Osteocyte (in vitro differentiated cells): Measurements from ENCODE around the gene CXorf65. TPM values are rescaled to one million over a fixed set of nuclear protein-coding genes. Genes with fewer than 3 reads are reported as not detected.

Experiments
- DNase-seq: peaks from one replicate; pipeline ENCODE4 v3.0.0; 2021; ENCODE audit warnings: mixed read lengths; ENCODE audit not compliant: unreplicated experiment; ENCODE audit errors: extremely low spot score
- H3K27ac Mint-ChIP-seq: one replicate; pipeline ENCODE4 v1.8.0; 2021; ENCODE audit warnings: mild to moderate bottlenecking, mixed read lengths; ENCODE audit not compliant: unreplicated experiment
- H3K27me3 Mint-ChIP-seq: one replicate; pipeline ENCODE4 v1.8.0; 2021; ENCODE audit warnings: mixed read lengths; ENCODE audit not compliant: unreplicated experiment
- H3K36me3 Mint-ChIP-seq: one replicate; pipeline ENCODE4 v1.8.0; 2021; ENCODE audit warnings: mixed read lengths; ENCODE audit not compliant: unreplicated experiment
- H3K4me1 Mint-ChIP-seq: one replicate; pipeline ENCODE4 v1.8.0; 2021; ENCODE audit warnings: mixed read lengths; ENCODE audit not compliant: unreplicated experiment
- H3K4me3 Mint-ChIP-seq: one replicate; pipeline ENCODE4 v1.8.0; 2021; ENCODE audit warnings: mild to moderate bottlenecking, moderate library complexity, mixed read lengths; ENCODE audit not compliant: unreplicated experiment
- H3K9me3 Mint-ChIP-seq: one replicate; pipeline ENCODE4 v1.8.0; 2021; ENCODE audit warnings: mixed read lengths; ENCODE audit not compliant: unreplicated experiment
- total RNA-seq: library from RNA; stranded (reverse); gene quantifications from 2 replicates; pipeline ENCODE4 v1.2.1, GENCODE V29; 2021
- TF ChIP-seq, protein P1 (sequence below): fragments of 200-600 bp; sonication (generic); IDR thresholded peaks from 2 replicates; pipeline ENCODE4 v1.5.0; 2021; ENCODE audit warnings: antibody characterized with exemption, mild to moderate bottlenecking, moderate library complexity

The CXorf65 gene
- total RNA-seq, 1 donor from 2014 or later = not detected

DNA sequence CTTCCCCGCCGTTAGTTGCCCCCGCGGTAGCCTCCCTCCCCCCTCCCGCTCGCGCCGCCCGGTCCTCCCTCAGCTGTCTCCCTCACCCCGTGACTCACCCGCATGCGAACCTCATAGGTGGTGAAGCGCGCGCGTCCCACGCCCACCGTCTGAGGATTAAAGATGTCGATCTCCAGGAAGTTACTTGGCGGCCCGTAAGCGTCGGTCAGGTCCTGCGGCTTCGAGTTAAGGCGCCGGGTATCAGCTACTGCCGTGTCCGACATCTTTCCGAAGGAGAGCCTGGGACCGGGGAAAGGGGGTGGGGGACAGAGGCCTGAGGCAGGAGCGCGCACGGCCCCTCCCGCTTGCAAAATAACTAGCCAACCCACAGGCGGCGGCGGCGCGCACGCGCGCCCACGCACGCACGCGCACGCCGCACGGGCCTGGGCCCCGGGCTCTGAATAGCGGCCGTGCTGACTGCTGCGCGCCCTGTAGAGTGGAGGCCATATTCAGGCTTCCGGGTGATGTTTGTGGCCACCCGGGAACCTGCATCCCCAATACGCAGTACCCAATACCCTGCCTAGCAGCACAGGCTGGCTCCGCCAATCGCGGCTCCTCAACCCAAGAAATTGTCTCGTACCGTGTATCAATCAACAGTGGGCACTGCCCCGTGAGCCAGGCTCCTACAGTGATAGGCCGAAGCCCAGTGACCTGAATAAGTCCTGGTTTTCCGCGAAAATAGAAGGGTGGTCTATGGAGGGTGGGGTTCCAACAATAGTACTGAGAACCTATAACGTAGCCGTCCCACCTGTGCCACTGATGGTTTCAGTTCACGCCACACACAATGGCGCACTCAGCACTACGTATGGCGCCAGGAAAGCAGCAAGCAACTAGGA is 38.3 kb downstream of the CXorf65 start, which contains the start of gene SNX12:
TSS of gene SNX12 (minus strand) at position 291 of the 875 bp plus-strand sequence. CDS start at position 263, 28 bp downstream.
- Mint-ChIP-seq H3K4me1 (peaks cover 7% of the 10 kb centered on the region), H3K36me3 (peaks cover 1% of the 10 kb centered on the region), H3K27me3 (no peaks in the 10 kb centered on the region), H3K4me3 (peak within 1 kb of the TSS; percentile 97), H3K9me3 (peaks cover 10% of the 10 kb centered on the region), H3K27ac (peak within 1 kb of the TSS; percentile 95)
- TF ChIP-seq, protein P1, sequence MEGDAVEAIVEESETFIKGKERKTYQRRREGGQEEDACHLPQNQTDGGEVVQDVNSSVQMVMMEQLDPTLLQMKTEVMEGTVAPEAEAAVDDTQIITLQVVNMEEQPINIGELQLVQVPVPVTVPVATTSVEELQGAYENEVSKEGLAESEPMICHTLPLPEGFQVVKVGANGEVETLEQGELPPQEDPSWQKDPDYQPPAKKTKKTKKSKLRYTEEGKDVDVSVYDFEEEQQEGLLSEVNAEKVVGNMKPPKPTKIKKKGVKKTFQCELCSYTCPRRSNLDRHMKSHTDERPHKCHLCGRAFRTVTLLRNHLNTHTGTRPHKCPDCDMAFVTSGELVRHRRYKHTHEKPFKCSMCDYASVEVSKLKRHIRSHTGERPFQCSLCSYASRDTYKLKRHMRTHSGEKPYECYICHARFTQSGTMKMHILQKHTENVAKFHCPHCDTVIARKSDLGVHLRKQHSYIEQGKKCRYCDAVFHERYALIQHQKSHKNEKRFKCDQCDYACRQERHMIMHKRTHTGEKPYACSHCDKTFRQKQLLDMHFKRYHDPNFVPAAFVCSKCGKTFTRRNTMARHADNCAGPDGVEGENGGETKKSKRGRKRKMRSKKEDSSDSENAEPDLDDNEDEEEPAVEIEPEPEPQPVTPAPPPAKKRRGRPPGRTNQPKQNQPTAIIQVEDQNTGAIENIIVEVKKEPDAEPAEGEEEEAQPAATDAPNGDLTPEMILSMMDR = no peak
- DNase-seq = peak; percentile 95

DNA sequence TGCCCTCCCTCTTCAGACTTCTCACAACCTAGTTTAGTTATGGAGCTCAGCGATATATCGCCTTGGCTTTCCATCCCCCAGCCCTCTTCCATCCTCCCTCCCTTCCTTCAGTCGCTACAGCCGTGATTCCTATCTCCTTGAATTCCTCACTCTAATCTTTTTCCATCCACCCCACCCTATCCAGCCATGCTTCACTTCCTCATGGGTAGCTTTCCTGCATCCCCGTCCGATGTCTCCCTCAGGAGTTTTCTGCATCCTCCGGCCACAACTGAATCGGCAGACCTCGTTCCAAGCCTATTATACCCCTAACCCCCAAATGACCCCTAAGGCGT is 38.9 kb downstream of the CXorf65 start:
- Mint-ChIP-seq H3K9me3 (peaks cover 10% of the 10 kb centered on the region), H3K36me3 (peaks cover 1% of the 10 kb centered on the region), H3K4me3 (peak overlapping the region; percentile 97), H3K27ac (peak overlapping the region; percentile 95), H3K4me1 (peaks cover 7% of the 10 kb centered on the region), H3K27me3 (no peaks in the 10 kb centered on the region)
- TF ChIP-seq, protein P1 = no peak
- no peak for DNase-seq

DNA sequence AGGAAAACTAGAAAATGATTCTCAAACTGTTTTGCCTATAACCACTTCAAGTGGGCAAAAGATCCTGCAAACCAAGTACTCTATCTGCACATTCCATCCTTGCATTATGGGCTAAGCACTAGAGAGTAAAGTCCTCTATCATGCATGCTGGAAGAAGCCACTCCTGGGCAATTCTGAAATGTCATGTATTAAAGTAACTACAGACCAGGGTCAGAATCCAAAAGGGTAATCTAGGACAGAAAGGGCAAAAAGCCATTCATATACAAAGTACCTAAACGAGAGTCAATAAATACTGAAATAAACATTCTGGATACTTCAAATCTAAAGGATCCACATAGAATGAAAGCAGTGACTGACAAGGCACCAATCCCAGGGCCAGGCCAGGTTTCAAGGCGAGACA is 39.5 kb downstream of the CXorf65 start:
- Mint-ChIP-seq H3K4me3 (peak overlapping the region; percentile 97), H3K4me1 (peaks cover 7% of the 10 kb centered on the region), H3K9me3 (peaks cover 10% of the 10 kb centered on the region), H3K27me3 (no peaks in the 10 kb centered on the region), H3K27ac (peak overlapping the region; percentile 95), H3K36me3 (peaks cover 1% of the 10 kb centered on the region)
- TF ChIP-seq, protein P1 = no peak
- no peak for DNase-seq

DNA sequence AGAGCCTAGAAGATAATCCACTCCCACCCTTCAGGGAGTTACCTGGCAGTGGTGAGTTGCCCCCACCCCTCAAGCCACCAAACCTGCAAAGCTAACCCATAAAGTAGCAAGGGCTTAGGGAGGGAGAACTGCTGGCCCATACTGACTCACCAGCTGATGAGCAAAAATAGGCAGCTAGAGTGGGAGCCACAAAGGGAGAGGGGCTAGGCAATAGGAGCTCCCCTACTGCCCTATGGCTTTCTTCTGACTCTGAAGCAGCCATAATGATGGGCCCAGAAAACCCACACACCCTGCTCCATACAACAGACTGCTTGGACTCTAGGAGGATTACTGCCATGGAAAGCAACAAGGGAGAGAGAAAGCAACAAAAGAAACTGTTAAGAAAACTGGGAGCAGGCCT is 46.4 kb downstream of the CXorf65 start:
- Mint-ChIP-seq H3K4me1 (no peaks in the 10 kb centered on the region), H3K9me3 (peaks cover 8% of the 10 kb centered on the region), H3K36me3 (peaks cover 15% of the 10 kb centered on the region), H3K27ac (no peak overlapping the region), H3K27me3 (no peaks in the 10 kb centered on the region), H3K4me3 (no peak overlapping the region)
- no peak for DNase-seq
- TF ChIP-seq, protein P1 = no peak

DNA sequence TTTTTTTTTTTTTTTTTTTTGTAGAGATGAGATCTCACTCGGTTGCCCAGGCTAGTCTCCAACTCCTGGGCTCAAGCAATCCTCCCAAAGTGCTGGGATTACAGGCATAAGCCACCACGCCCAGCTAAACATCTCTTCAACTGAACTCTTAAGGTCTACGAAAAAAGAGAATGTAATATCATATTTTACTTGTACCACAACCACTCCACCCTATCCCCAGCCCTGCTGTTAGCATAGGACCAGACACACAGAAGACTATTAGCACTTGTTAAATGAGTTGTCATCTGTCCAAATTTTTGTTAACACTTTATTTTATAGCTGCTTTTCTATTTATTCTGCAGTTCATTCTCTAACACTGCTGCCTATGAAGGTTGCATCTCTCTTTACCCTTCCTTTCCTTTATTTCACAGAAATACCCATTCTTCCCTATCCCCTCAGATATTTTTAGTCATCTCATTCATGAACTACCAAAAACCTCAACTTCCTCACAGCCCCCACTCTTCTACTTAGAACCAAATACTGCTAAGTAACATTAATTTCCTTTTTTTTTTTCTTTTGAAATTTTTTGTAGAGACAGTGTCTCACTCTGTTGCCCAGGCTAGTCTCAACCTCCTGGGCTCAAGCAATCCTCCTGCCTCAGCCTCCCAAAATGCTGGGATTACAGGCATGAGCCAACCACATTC is 48.6 kb downstream of the CXorf65 start:
- H3K36me3 Mint-ChIP-seq = peaks cover 15% of the 10 kb centered on the region
- H3K27ac Mint-ChIP-seq = no peak overlapping the region
- H3K4me1 Mint-ChIP-seq = no peaks in the 10 kb centered on the region
- TF ChIP-seq, protein P1 = no peak
- H3K4me3 Mint-ChIP-seq = no peak overlapping the region
- peaks cover 5% of the 10 kb centered on the region for H3K9me3 Mint-ChIP-seq
- no peaks in the 10 kb centered on the region for H3K27me3 Mint-ChIP-seq
- DNase-seq = no peak
